WTC11 (cell line): Measurements from ENCODE around the gene WDR82. TPM values are rescaled to one million over a fixed set of nuclear protein-coding genes. Genes with fewer than 3 reads are reported as not detected.

Source experiments
- ATAC-seq: fragments of 200-7000 bp; cut with Tn5 transposase; 2 replicates; pipeline ENCODE4 v1.10.0; 2021; ENCODE audit warnings: mild to moderate bottlenecking, moderate library complexity
- CTCF ChIA-PET: fragments of 300-600 bp; sonication (Branson Sonifier 250); formaldehyde crosslinking; loops from one replicate; lab custom pipeline; 2021; ENCODE audit warnings: antibody characterized with exemption; lab: Charles Lee
- POLR2A ChIA-PET: fragments of 350-600 bp; sonication (Branson Sonifier 250); formaldehyde crosslinking; loops from one replicate; lab custom pipeline; 2021; ENCODE audit warnings: antibody characterized with exemption; lab: Charles Lee
- DNase-seq: peaks from one replicate; pipeline ENCODE4 v3.0.0; 2021; ENCODE audit warnings: low spot score
- H3K27ac Mint-ChIP-seq: 2 replicates; pipeline ENCODE4 v1.8.0; 2021; ENCODE audit warnings: mixed read lengths
- H3K27me3 Mint-ChIP-seq: 2 replicates; pipeline ENCODE4 v1.8.0; 2021; ENCODE audit warnings: low read depth, mild to moderate bottlenecking, moderate library complexity, mixed read lengths
- H3K36me3 Mint-ChIP-seq: 2 replicates; pipeline ENCODE4 v1.8.0; 2021; ENCODE audit warnings: mixed read lengths
- H3K4me1 Mint-ChIP-seq: 2 replicates; pipeline ENCODE4 v1.8.0; 2022; ENCODE audit warnings: mixed read lengths
- H3K4me3 Mint-ChIP-seq: 2 replicates; pipeline ENCODE4 v1.8.0; 2021; ENCODE audit warnings: mild to moderate bottlenecking, moderate library complexity, mixed read lengths
- H3K9me3 Mint-ChIP-seq: 2 replicates; pipeline ENCODE4 v1.8.0; 2021; ENCODE audit warnings: mixed read lengths
- CBFB ChIP-seq: sonication (generic); formaldehyde crosslinking; IDR thresholded peaks from 2 replicates; pipeline ENCODE4 v1.8.1; 2022; ENCODE audit warnings: mild to moderate bottlenecking, low read depth, missing genetic modification reagents
- JUN ChIP-seq: sonication (generic); formaldehyde crosslinking; IDR thresholded peaks from 2 replicates; pipeline ENCODE4 v1.8.0; 2023; ENCODE audit warnings: mild to moderate bottlenecking, missing genetic modification reagents
- MXD4 ChIP-seq: fragments of 250-450 bp; sonication (Bioruptor Pico); IDR thresholded peaks from 2 replicates; pipeline ENCODE4 v1.8.0; 2021; ENCODE audit warnings: mild to moderate bottlenecking, moderate library complexity, borderline replicate concordance
- OVOL2 ChIP-seq: fragments of 250-450 bp; sonication (Bioruptor Pico); IDR thresholded peaks from 2 replicates; pipeline ENCODE4 v1.9.0; 2021; ENCODE audit warnings: mild to moderate bottlenecking, borderline replicate concordance
- RORB ChIP-seq: fragments of 250-450 bp; sonication (Bioruptor Pico); IDR thresholded peaks from 2 replicates; pipeline ENCODE4 v1.9.0; 2021; ENCODE audit warnings: mild to moderate bottlenecking
- SP1 ChIP-seq: sonication (generic); formaldehyde crosslinking; conservative IDR thresholded peaks from 2 replicates; pipeline ENCODE4 v1.8.1; 2022; ENCODE audit warnings: missing genetic modification reagents
- ZNF219 ChIP-seq: sonication (generic); formaldehyde crosslinking; IDR thresholded peaks from 2 replicates; pipeline ENCODE4 v1.8.0; 2023; ENCODE audit warnings: missing genetic modification reagents, mild to moderate bottlenecking, borderline replicate concordance
- ZNF416 ChIP-seq: fragments of 250-450 bp; sonication (Bioruptor Pico); IDR thresholded peaks from 2 replicates; pipeline ENCODE4 v1.9.0; 2021; ENCODE audit warnings: mild to moderate bottlenecking, inconsistent platforms
- total RNA-seq: library from RNA; stranded (reverse); gene quantifications from 3 replicates; pipeline ENCODE4 v1.2.3, GENCODE V29; 2021
- TF ChIP-seq, protein P1 (sequence below): sonication (generic); formaldehyde crosslinking; IDR thresholded peaks from 2 replicates; pipeline ENCODE4 v1.8.0; 2022; ENCODE audit warnings: missing genetic modification reagents
- TF ChIP-seq, protein P2 (sequence below): sonication (generic); formaldehyde crosslinking; IDR thresholded peaks from 2 replicates; pipeline ENCODE4 v1.8.1; 2022; ENCODE audit warnings: low read depth, mild to moderate bottlenecking, moderate library complexity, missing genetic modification reagents, borderline replicate concordance
- TF ChIP-seq, protein P3 (sequence below): sonication (generic); formaldehyde crosslinking; conservative IDR thresholded peaks from 2 replicates; pipeline ENCODE4 v1.8.1; 2023; ENCODE audit warnings: mild to moderate bottlenecking, low read depth, missing genetic modification reagents, moderate library complexity
- TF ChIP-seq, protein P4 (sequence below): fragments of 250-450 bp; sonication (Bioruptor Pico); IDR thresholded peaks from 2 replicates; pipeline ENCODE4 v1.9.0; 2021; ENCODE audit warnings: mild to moderate bottlenecking

Gene WDR82
- total RNA-seq, 1 experiment from 2014 or later = 69.7 TPM

DNA sequence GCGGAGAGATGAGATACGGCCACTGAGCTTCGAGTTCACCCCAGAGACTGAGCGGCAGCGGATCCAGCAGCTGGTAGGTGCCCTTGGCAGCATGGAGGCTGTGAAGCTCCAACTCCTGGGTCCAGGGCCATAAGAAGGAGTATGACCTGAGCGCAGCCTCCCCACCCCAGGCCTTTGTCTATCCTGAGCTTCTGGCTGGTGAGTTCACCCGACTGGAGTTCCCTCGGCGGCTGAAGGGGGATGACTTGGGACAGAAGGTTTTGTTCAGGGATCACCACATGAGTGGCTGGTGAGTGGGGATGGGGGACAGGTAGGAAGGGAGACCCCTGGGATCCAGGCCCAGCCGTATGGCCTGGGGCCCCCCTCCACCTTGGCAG lies 30.3 kb downstream of the WDR82 start:
- H3K27ac Mint-ChIP-seq = no peak overlapping the region
- CTCF ChIA-PET = interaction anchor here (1.0 to 2.3 kb wide), 7 partner anchors 9 to 137 kb away, joined by 3 to 22 read pairs (median 6); partner anchors contain the start of genes TWF2 and WDR82
- DNase-seq (no peak), ATAC-seq (no peak)
- TF ChIP-seq, protein P1, sequence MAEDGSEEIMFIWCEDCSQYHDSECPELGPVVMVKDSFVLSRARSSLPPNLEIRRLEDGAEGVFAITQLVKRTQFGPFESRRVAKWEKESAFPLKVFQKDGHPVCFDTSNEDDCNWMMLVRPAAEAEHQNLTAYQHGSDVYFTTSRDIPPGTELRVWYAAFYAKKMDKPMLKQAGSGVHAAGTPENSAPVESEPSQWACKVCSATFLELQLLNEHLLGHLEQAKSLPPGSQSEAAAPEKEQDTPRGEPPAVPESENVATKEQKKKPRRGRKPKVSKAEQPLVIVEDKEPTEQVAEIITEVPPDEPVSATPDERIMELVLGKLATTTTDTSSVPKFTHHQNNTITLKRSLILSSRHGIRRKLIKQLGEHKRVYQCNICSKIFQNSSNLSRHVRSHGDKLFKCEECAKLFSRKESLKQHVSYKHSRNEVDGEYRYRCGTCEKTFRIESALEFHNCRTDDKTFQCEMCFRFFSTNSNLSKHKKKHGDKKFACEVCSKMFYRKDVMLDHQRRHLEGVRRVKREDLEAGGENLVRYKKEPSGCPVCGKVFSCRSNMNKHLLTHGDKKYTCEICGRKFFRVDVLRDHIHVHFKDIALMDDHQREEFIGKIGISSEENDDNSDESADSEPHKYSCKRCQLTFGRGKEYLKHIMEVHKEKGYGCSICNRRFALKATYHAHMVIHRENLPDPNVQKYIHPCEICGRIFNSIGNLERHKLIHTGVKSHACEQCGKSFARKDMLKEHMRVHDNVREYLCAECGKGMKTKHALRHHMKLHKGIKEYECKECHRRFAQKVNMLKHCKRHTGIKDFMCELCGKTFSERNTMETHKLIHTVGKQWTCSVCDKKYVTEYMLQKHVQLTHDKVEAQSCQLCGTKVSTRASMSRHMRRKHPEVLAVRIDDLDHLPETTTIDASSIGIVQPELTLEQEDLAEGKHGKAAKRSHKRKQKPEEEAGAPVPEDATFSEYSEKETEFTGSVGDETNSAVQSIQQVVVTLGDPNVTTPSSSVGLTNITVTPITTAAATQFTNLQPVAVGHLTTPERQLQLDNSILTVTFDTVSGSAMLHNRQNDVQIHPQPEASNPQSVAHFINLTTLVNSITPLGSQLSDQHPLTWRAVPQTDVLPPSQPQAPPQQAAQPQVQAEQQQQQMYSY (CRISPR knock-in tag) = no peak
- TF ChIP-seq RORB (CRISPR knock-in tag) = no peak
- TF ChIP-seq, protein P2, sequence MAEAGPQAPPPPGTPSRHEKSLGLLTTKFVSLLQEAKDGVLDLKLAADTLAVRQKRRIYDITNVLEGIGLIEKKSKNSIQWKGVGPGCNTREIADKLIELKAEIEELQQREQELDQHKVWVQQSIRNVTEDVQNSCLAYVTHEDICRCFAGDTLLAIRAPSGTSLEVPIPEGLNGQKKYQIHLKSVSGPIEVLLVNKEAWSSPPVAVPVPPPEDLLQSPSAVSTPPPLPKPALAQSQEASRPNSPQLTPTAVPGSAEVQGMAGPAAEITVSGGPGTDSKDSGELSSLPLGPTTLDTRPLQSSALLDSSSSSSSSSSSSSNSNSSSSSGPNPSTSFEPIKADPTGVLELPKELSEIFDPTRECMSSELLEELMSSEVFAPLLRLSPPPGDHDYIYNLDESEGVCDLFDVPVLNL = no peak
- no peak for TF ChIP-seq MXD4
- TF ChIP-seq, protein P3, sequence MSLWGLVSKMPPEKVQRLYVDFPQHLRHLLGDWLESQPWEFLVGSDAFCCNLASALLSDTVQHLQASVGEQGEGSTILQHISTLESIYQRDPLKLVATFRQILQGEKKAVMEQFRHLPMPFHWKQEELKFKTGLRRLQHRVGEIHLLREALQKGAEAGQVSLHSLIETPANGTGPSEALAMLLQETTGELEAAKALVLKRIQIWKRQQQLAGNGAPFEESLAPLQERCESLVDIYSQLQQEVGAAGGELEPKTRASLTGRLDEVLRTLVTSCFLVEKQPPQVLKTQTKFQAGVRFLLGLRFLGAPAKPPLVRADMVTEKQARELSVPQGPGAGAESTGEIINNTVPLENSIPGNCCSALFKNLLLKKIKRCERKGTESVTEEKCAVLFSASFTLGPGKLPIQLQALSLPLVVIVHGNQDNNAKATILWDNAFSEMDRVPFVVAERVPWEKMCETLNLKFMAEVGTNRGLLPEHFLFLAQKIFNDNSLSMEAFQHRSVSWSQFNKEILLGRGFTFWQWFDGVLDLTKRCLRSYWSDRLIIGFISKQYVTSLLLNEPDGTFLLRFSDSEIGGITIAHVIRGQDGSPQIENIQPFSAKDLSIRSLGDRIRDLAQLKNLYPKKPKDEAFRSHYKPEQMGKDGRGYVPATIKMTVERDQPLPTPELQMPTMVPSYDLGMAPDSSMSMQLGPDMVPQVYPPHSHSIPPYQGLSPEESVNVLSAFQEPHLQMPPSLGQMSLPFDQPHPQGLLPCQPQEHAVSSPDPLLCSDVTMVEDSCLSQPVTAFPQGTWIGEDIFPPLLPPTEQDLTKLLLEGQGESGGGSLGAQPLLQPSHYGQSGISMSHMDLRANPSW = no peak
- TF ChIP-seq, protein P4, sequence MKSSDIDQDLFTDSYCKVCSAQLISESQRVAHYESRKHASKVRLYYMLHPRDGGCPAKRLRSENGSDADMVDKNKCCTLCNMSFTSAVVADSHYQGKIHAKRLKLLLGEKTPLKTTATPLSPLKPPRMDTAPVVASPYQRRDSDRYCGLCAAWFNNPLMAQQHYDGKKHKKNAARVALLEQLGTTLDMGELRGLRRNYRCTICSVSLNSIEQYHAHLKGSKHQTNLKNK (CRISPR knock-in tag) = no peak
- no peak for TF ChIP-seq ZNF416 (CRISPR knock-in tag)
- no peak for TF ChIP-seq SP1 (CRISPR knock-in tag)
- no peak for TF ChIP-seq CBFB
- TF ChIP-seq ZNF219 (CRISPR knock-in tag) = no peak
- H3K4me3 Mint-ChIP-seq = no peak overlapping the region
- peaks cover 9% of the 10 kb centered on the region for H3K36me3 Mint-ChIP-seq
- POLR2A ChIA-PET = interaction anchor here (0.6 to 1.9 kb wide), 3 partner anchors 8 to 93 kb away, joined by 3 to 5 read pairs (median 5); partner anchors contain the start of genes POC1A and TWF2
- H3K4me1 Mint-ChIP-seq = peaks cover 9% of the 10 kb centered on the region; the same call in 1 of the 2 replicates
- H3K9me3 Mint-ChIP-seq = no peaks in the 10 kb centered on the region
- peaks cover 42% of the 10 kb centered on the region for H3K27me3 Mint-ChIP-seq

DNA sequence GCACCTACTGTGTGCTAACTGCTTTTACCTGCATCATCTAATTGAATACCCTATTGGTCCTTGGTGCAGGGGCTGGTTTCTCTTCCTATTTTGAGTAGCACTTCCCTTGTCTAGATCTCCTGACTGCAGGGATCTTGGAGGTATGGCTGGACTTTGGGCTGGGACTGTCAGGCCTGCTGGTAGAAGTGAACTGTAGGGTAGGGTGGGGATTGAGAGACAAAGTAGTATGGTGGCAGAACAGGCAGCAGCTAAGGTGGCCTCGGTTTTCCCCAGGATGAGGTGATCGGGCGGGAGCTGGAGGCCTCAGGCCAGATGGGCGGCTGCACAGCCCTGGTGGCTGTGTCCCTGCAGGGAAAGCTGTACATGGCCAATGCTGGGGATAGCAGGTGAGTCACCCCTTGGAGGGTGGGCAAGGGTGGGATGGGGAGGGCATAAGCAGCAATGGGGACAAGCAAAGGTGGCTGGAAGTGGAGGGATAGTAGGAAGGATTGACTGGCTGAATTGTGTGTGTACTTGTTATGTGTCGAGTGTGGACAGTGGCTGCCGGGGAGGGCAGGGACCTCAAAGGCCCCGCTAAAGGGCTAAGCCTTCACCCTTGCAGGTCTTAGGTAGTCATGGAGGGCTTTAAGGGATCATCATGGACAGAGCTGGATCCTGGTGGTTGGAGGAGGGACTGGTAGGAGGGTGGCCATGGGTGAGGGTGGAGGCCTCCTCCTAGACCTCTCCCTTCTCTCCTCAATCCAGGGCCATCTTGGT lies 30.9 kb downstream of the WDR82 start:
- Mint-ChIP-seq H3K9me3 (no peaks in the 10 kb centered on the region), H3K27me3 (peaks cover 46% of the 10 kb centered on the region), H3K4me3 (no peak overlapping the region), H3K4me1 (peaks cover 9% of the 10 kb centered on the region; the same call in 1 of the 2 replicates), H3K27ac (no peak overlapping the region), H3K36me3 (peaks cover 5% of the 10 kb centered on the region)
- CTCF ChIA-PET = interaction anchor here (1.2 to 2.3 kb wide), 6 partner anchors 9 to 137 kb away, joined by 3 to 22 read pairs (median 6); partner anchors contain the start of genes TWF2 and WDR82
- POLR2A ChIA-PET = interaction anchor here (1.6 to 1.9 kb wide), 2 partner anchors 7 to 9 kb away, joined by 5 read pairs; partner anchors contain the start of gene TWF2
- no peak for DNase-seq
- ATAC-seq = no peak
- TF ChIP-seq JUN (CRISPR knock-in tag) (no peak), OVOL2 (no peak)
